Ishikawa (cell line): Measurements from ENCODE around the gene CTSD.

Experiments used
- CEBPB ChIP-seq: IDR thresholded peaks from 2 replicates; pipeline ENCODE4 v1.6.1; 2012
- CREB1 ChIP-seq: IDR thresholded peaks from 2 replicates; pipeline ENCODE4 v1.6.1; 2012; ENCODE audit warnings: low read depth
- EGR1 ChIP-seq: IDR thresholded peaks from 2 replicates; pipeline ENCODE4 v1.6.1; 2012
- EP300 ChIP-seq: IDR thresholded peaks from 2 replicates; pipeline ENCODE4 v1.6.1; 2012; ENCODE audit warnings: borderline replicate concordance
- FOXM1 ChIP-seq: IDR thresholded peaks from 2 replicates; pipeline ENCODE4 v1.6.1; 2012; ENCODE audit warnings: low read depth, borderline replicate concordance
- MAX ChIP-seq: IDR thresholded peaks from 2 replicates; pipeline ENCODE4 v1.6.1; 2012
- NFIC ChIP-seq: IDR thresholded peaks from 2 replicates; pipeline ENCODE4 v1.6.1; 2012
- RAD21 ChIP-seq: IDR thresholded peaks from 2 replicates; pipeline ENCODE4 v1.6.1; 2012; ENCODE audit warnings: low read depth
- REST ChIP-seq: IDR thresholded peaks from 2 replicates; pipeline ENCODE4 v1.6.1; 2012; ENCODE audit warnings: low read depth, mild to moderate bottlenecking
- TAF1 ChIP-seq: IDR thresholded peaks from 2 replicates; pipeline ENCODE4 v1.6.1; 2012; ENCODE audit warnings: low read depth, mild to moderate bottlenecking
- TCF12 ChIP-seq: IDR thresholded peaks from 2 replicates; pipeline ENCODE4 v1.6.1; 2012; ENCODE audit warnings: low read depth
- TEAD4 ChIP-seq: IDR thresholded peaks from 2 replicates; pipeline ENCODE4 v1.6.1; 2012
- USF1 ChIP-seq: IDR thresholded peaks from 2 replicates; pipeline ENCODE4 v1.6.1; 2012
- YY1 ChIP-seq: IDR thresholded peaks from 2 replicates; pipeline ENCODE4 v1.6.1; 2012; ENCODE audit warnings: low read depth
- ZBTB7A ChIP-seq: IDR thresholded peaks from 2 replicates; pipeline ENCODE4 v1.6.1; 2012; ENCODE audit warnings: low read depth

The CTSD gene

GRCh38 chr11:1735271-1735670 lies 28.5 kb downstream of the CTSD start:
- no peak for TF ChIP-seq FOXM1
- no peak for TF ChIP-seq REST
- no peak for TF ChIP-seq CEBPB
- TF ChIP-seq USF1, result no peak
- no peak for TF ChIP-seq EGR1
- no peak for TF ChIP-seq TAF1
- TF ChIP-seq EP300, result no peak
- no peak for TF ChIP-seq NFIC
- no peak for TF ChIP-seq CREB1
- TF ChIP-seq YY1, result no peak
- TF ChIP-seq RAD21, result no peak
- TF ChIP-seq TCF12, result no peak
- no peak for TF ChIP-seq ZBTB7A
- TF ChIP-seq MAX, result no peak

GRCh38 chr11:1734641-1735081 lies 29.1 kb downstream of the CTSD start:
- TF ChIP-seq YY1, result no peak
- TF ChIP-seq CEBPB, result no peak
- no peak for TF ChIP-seq EP300
- TF ChIP-seq REST, result no peak
- TF ChIP-seq TCF12, result no peak
- TF ChIP-seq CREB1, result no peak
- TF ChIP-seq MAX, result no peak
- TF ChIP-seq TAF1, result no peak
- TF ChIP-seq TEAD4, result no peak
- TF ChIP-seq RAD21, result no peak
- TF ChIP-seq USF1, result no peak
- no peak for TF ChIP-seq FOXM1
- TF ChIP-seq NFIC, result no peak
- no peak for TF ChIP-seq EGR1
- TF ChIP-seq ZBTB7A, result no peak

- TF ChIP-seq RAD21, result no peak
- TF ChIP-seq EGR1, result no peak
Measured at GRCh38 chr11:1733716-1734640, 29.7 kb downstream of the CTSD start.

GRCh38 chr11:1733009-1733715 lies 30.6 kb downstream of the CTSD start:
- TF ChIP-seq TEAD4, result no peak
- no peak for TF ChIP-seq REST
- no peak for TF ChIP-seq TCF12
